IMR-90 (cell line): ENCODE data around the gene TPO. TPM values are rescaled to one million over a fixed set of nuclear protein-coding genes. Genes with fewer than 3 reads are reported as not detected.

Experiments
- ATAC-seq: fragments of 200-7000 bp; cut with Tn5 transposase; 2 replicates; pipeline ENCODE4 v1.9.1; 2020; ENCODE audit warnings: low read depth, mild to moderate bottlenecking, moderate library complexity
- BruUV-seq: library from RNA; stranded (reverse); fragments of 400-500 nt; replicated peaks from 2 replicates; lab custom pipeline; 2021; lab: Mats Ljungman, UMichigan
- CTCF ChIA-PET: fragments of 300-600 bp; formaldehyde crosslinking; extraction: SDS; loops from one replicate; lab custom pipeline; 2021; ENCODE audit warnings: antibody characterized with exemption; lab: Yijun Ruan, JAX
- POLR2A ChIA-PET: fragments of 300-600 bp; sonication (Branson Sonifier 250); formaldehyde crosslinking; loops from one replicate; lab custom pipeline; 2022; ENCODE audit warnings: antibody characterized with exemption; ENCODE audit not compliant: unreplicated experiment; lab: Charles Lee
- DNase-seq: peaks from one replicate; pipeline ENCODE4 v3.0.0; 2013
- H2AFZ ChIP-seq: replicated peaks from 2 replicates; pipeline ENCODE3; 2013; ENCODE audit warnings: low read length, mild to moderate bottlenecking; ENCODE audit not compliant: poor library complexity
- H2AK5ac ChIP-seq: 2 replicates; pipeline ENCODE4 v1.6.1; 2013; ENCODE audit warnings: low read depth, low read length, inconsistent platforms
- H2AK9ac ChIP-seq: replicated peaks from 2 replicates; pipeline ENCODE3; 2013; ENCODE audit warnings: mild to moderate bottlenecking, low read depth, low read length, moderate library complexity; ENCODE audit not compliant: poor library complexity
- H2BK120ac ChIP-seq: 2 replicates; pipeline ENCODE4 v1.6.1; 2013; ENCODE audit warnings: low read depth, low read length, inconsistent platforms
- H2BK15ac ChIP-seq: 3 replicates; pipeline ENCODE4 v1.6.1; 2013; ENCODE audit warnings: low read depth, low read length, inconsistent platforms
- H2BK20ac ChIP-seq: 2 replicates; pipeline ENCODE4 v1.6.1; 2013; ENCODE audit warnings: low read depth, mild to moderate bottlenecking, inconsistent platforms, low read length, moderate library complexity
- H2BK5ac ChIP-seq: 2 replicates; pipeline ENCODE4 v1.6.1; 2013; ENCODE audit warnings: mild to moderate bottlenecking, low read depth, low read length, inconsistent platforms; ENCODE audit not compliant: poor library complexity, severe bottlenecking
- H3K14ac ChIP-seq: replicated peaks from 2 replicates; pipeline ENCODE4 v1.6.1; 2013; ENCODE audit warnings: low read depth, low read length, inconsistent platforms
- H3K18ac ChIP-seq: 2 replicates; pipeline ENCODE4 v1.6.1; 2013; ENCODE audit warnings: low read depth, low read length, control low read depth
- H3K23ac ChIP-seq: 2 replicates; pipeline ENCODE4 v1.6.1; 2013; ENCODE audit warnings: low read depth, low read length, inconsistent platforms
- H3K27ac ChIP-seq: 2 replicates; pipeline ENCODE4 v1.5.1; 2013; ENCODE audit warnings: mild to moderate bottlenecking, control low read depth, low read length; ENCODE audit not compliant: insufficient read depth
- H3K27me3 ChIP-seq: 2 replicates; pipeline ENCODE4 v1.6.1; 2013; ENCODE audit warnings: low read length; ENCODE audit not compliant: control insufficient read depth, insufficient read depth
- H3K36me3 ChIP-seq: 2 replicates; pipeline ENCODE4 v1.6.1; 2013; ENCODE audit warnings: low read length, mixed read lengths; ENCODE audit not compliant: control insufficient read depth, insufficient read depth
- H3K4ac ChIP-seq: 2 replicates; pipeline ENCODE4 v1.6.1; 2013; ENCODE audit warnings: low read depth, low read length, inconsistent platforms
- H3K4me1 ChIP-seq: 2 replicates; pipeline ENCODE4 v1.6.1; 2013; ENCODE audit warnings: low read length, mixed read lengths; ENCODE audit not compliant: control insufficient read depth, insufficient read depth
- H3K4me2 ChIP-seq: 2 replicates; pipeline ENCODE4 v1.6.1; 2013; ENCODE audit warnings: low read depth, mild to moderate bottlenecking, control low read depth, low read length, moderate library complexity
- H3K4me3 ChIP-seq: 2 replicates; pipeline ENCODE4 v1.5.1; 2013; ENCODE audit warnings: low read depth, mild to moderate bottlenecking, control low read depth, low read length, moderate library complexity; ENCODE audit not compliant: insufficient read depth
- H3K56ac ChIP-seq: 2 replicates; pipeline ENCODE4 v1.6.1; 2013; ENCODE audit warnings: low read length, inconsistent platforms; ENCODE audit not compliant: insufficient read depth; ENCODE audit errors: extremely low read depth
- H3K79me1 ChIP-seq, 2 experiments: 2 replicates each; pipeline ENCODE4 v1.6.1; 2013; ENCODE audit warnings: low read length in 2 of 2, inconsistent platforms in 1 of 2, low read depth in 1 of 2
- H3K9ac ChIP-seq: 2 replicates; pipeline ENCODE4 v1.6.1; 2013; ENCODE audit warnings: low read depth, low read length, control low read depth
- H3K9me1 ChIP-seq: 2 replicates; pipeline ENCODE4 v1.6.1; 2013; ENCODE audit warnings: low read length, inconsistent platforms; ENCODE audit not compliant: insufficient read depth
- H3K9me3 ChIP-seq: 2 replicates; pipeline ENCODE4 v1.6.1; 2013; ENCODE audit warnings: low read length; ENCODE audit not compliant: control insufficient read depth, insufficient read depth
- H4K20me1 ChIP-seq: 2 replicates; pipeline ENCODE4 v1.6.1; 2013; ENCODE audit warnings: low read length, inconsistent platforms; ENCODE audit not compliant: insufficient read depth
- H4K5ac ChIP-seq: 2 replicates; pipeline ENCODE4 v1.6.1; 2013; ENCODE audit warnings: mild to moderate bottlenecking, low read depth, low read length, control low read depth
- H4K8ac ChIP-seq, 2 experiments: 2 replicates each; pipeline ENCODE4 v1.6.1; 2013; ENCODE audit warnings: low read depth in 2 of 2, low read length in 2 of 2, control low read depth in 1 of 2, inconsistent platforms in 1 of 2
- H4K91ac ChIP-seq: 2 replicates; pipeline ENCODE4 v1.6.1; 2013; ENCODE audit warnings: low read depth, low read length, inconsistent platforms; ENCODE audit not compliant: insufficient read depth
- BHLHE40 ChIP-seq: fragments of 150-350 bp; IDR thresholded peaks from 2 replicates; pipeline ENCODE4 v1.6.1; 2016; ENCODE audit warnings: mild to moderate bottlenecking, low read depth, low read length
- CEBPB ChIP-seq: IDR thresholded peaks from 2 replicates; pipeline ENCODE4 v1.6.1; 2012; ENCODE audit warnings: low read depth, low read length, improper control_type of control experiment
- CHD1 ChIP-seq: IDR thresholded peaks from 2 replicates; pipeline ENCODE4 v1.6.1; 2012; ENCODE audit warnings: low read depth, low read length, improper control_type of control experiment
- CTCF ChIP-seq: conservative IDR thresholded peaks from 2 replicates; pipeline ENCODE4 v1.5.1; 2012; ENCODE audit warnings: mild to moderate bottlenecking, low read depth, low read length, improper control_type of control experiment
- ELK1 ChIP-seq: fragments of 150-350 bp; IDR thresholded peaks from 2 replicates; pipeline ENCODE4 v1.6.1; 2016; ENCODE audit warnings: low read depth, mild to moderate bottlenecking, low read length, moderate library complexity, borderline replicate concordance
- FOS ChIP-seq: fragments of 150-350 bp; IDR thresholded peaks from 2 replicates; pipeline ENCODE4 v1.6.1; 2016; ENCODE audit warnings: low read depth, low read length
- MAFK ChIP-seq: IDR thresholded peaks from 2 replicates; pipeline ENCODE4 v1.6.1; 2012; ENCODE audit warnings: low read depth, low read length, improper control_type of control experiment
- MAZ ChIP-seq: IDR thresholded peaks from 2 replicates; pipeline ENCODE4 v1.6.1; 2012; ENCODE audit warnings: low read depth, mild to moderate bottlenecking, low read length, improper control_type of control experiment, moderate library complexity, borderline replicate concordance
- MXI1 ChIP-seq: IDR thresholded peaks from 2 replicates; pipeline ENCODE4 v1.6.1; 2012; ENCODE audit warnings: low read depth, mild to moderate bottlenecking, low read length, moderate library complexity, borderline replicate concordance
- NFE2L2 ChIP-seq: fragments of 150-350 bp; IDR thresholded peaks from 2 replicates; pipeline ENCODE4 v1.6.1; 2016; ENCODE audit warnings: low read depth, mild to moderate bottlenecking, low read length
- POLR2A ChIP-seq: IDR thresholded peaks from 2 replicates; pipeline ENCODE4 v1.6.1; 2012; ENCODE audit warnings: mild to moderate bottlenecking, low read depth, low read length
- RAD21 ChIP-seq: IDR thresholded peaks from 2 replicates; pipeline ENCODE4 v1.6.1; 2012; ENCODE audit warnings: low read length, improper control_type of control experiment
- RCOR1 ChIP-seq: IDR thresholded peaks from 2 replicates; pipeline ENCODE4 v1.6.1; 2012; ENCODE audit warnings: mild to moderate bottlenecking, low read length, improper control_type of control experiment; ENCODE audit not compliant: insufficient replicate concordance
- RFX5 ChIP-seq: IDR thresholded peaks from 2 replicates; pipeline ENCODE4 v1.8.0; 2012; ENCODE audit warnings: low read depth, mild to moderate bottlenecking, low read length, moderate library complexity
- SMC3 ChIP-seq: fragments of 150-350 bp; IDR thresholded peaks from 2 replicates; pipeline ENCODE4 v1.6.1; 2016; ENCODE audit warnings: low read depth, mild to moderate bottlenecking, antibody characterized with exemption, low read length, moderate library complexity
- USF2 ChIP-seq: fragments of 150-350 bp; IDR thresholded peaks from 2 replicates; pipeline ENCODE4 v1.6.1; 2017; ENCODE audit warnings: mild to moderate bottlenecking, antibody characterized with exemption, low read length, low read depth
- WGBS, 2 experiments: methylation state at CpG; one replicate each; pipeline versions ENCODE4 v1.1.5 to v1.1.7; 2013; ENCODE audit warnings: missing lambda C conversion rate in 2 of 2; ENCODE audit not compliant: insufficient read length in 1 of 2; ENCODE audit errors: extremely low coverage in 2 of 2; 5-methylcytosine and 5-hydroxymethylcytosine counted together
- dilution Hi-C: fragments of 300-500 bp; cut with HindIII; formaldehyde crosslinking; loops from one replicate; pipeline ENCODE4 v1.14.3; 2018; ENCODE audit warnings: low sequenced_read_pairs; ENCODE audit not compliant: unreplicated experiment
- in situ Hi-C: fragments of 300-500 bp; cut with MboI; formaldehyde crosslinking; loops from 3 replicates; pipeline ENCODE4 v1.14.3; 2019; ENCODE audit warnings: low sequenced_read_pairs, inconsistent platforms, mixed read lengths
- intact Hi-C: fragments of 100-400 bp; cut with micrococcal nuclease; formaldehyde crosslinking; loops from 2 replicates; pipeline ENCODE4 v1.10.0; 2022
- polyA plus RNA-seq, 3 experiments: library from polyadenylated mRNA; depleted of rRNA; stranded (reverse); fragments of >200 nt; gene quantifications; 2 replicates each; pipeline ENCODE4 v1.2.3, GENCODE V29; 2012; ENCODE audit warnings: low replicate concordance in 1 of 3
- total RNA-seq: library from RNA; depleted of rRNA; stranded (reverse); fragments of >200 nt; gene quantifications from 2 replicates; pipeline ENCODE4 v1.2.3, GENCODE V29; 2012

Gene TPO
- total and polyA plus RNA-seq, 2 of the 4 experiments (the other 2 are of a cell fraction) = not detected

GRCh38 chr2:1403565-1403964 is 9.7 kb upstream of the TPO start:
- CTCF ChIA-PET = no interaction called here
- 63% methylated on average over 11 of the region's 12 CpGs; no CpG with 5 or more reads in 1 of the 2 experiments for WGBS, 2 experiments
- Histone ChIP-seq H3K4me2 (no peak overlapping the region), H2BK5ac (no peak overlapping the region), H4K5ac (no peak overlapping the region), H3K36me3 (no peaks in the 10 kb centered on the region), H3K9me1 (no peaks in the 10 kb centered on the region), H3K9ac (no peak overlapping the region), H3K14ac (no peak overlapping the region), H3K18ac (no peak overlapping the region), H3K4me3 (no peak overlapping the region), H2BK20ac (no peak overlapping the region), H3K4me1 (no peaks in the 10 kb centered on the region), H4K91ac (no peak overlapping the region), H2BK120ac (no peak overlapping the region), H3K27ac (no peak overlapping the region), H2BK15ac (no peak overlapping the region), H3K27me3 (no peaks in the 10 kb centered on the region), H2AK5ac (no peak overlapping the region), H3K23ac (no peak overlapping the region), H4K20me1 (no peaks in the 10 kb centered on the region), H3K79me1 (no peaks in the 10 kb centered on the region), H3K4ac (no peak overlapping the region), H4K8ac (no peak overlapping the region), H2AFZ (no peak overlapping the region), H3K9me3 (peaks cover 25% of the 10 kb centered on the region), H3K56ac (no peak overlapping the region), H2AK9ac (no peak overlapping the region)
- POLR2A ChIA-PET = no interaction called here
- in situ Hi-C loops = no loop called here
- ATAC-seq = no peak
- intact Hi-C loops = no loop called here
- dilution Hi-C loops = no loop called here
- TF ChIP-seq RCOR1 (no peak), ELK1 (no peak), CTCF (no peak), BHLHE40 (no peak), MXI1 (no peak), CEBPB (no peak), MAFK (no peak), RAD21 (no peak), RFX5 (no peak), SMC3 (no peak), MAZ (no peak), POLR2A (no peak), CHD1 (no peak), USF2 (no peak), NFE2L2 (no peak), FOS (no peak)
- no TSS peak for BruUV-seq
- DNase-seq = no peak
